Measurements from ENCODE around the gene NRG4.

GRCh38 chr15:75895731-75896130 is 116.5 kb downstream of the NRG4 start:
- TF ChIP-seq POLR2A (IDR thresholded peaks at IDR 0.05; ENCODE audit: low read length) = no peak
- no peak for TF ChIP-seq GATA1 (IDR thresholded peaks at IDR 0.05; ENCODE audit: low read depth, low read length)

Data from erythroblast (primary cell).